Lower leg skin (tissue), 3 donors: ENCODE data around the gene MYBPC1.

Experiments
- POLR2A ChIP-seq, 2 donors: fragments of 450-650 bp; IDR thresholded peaks; one replicate each; pipeline ENCODE4 v1.6.1; 2016 to 2017; ENCODE audit warnings: antibody characterized with exemption in 2 of 2, mild to moderate bottlenecking in 1 of 2, moderate library complexity in 1 of 2
- TF ChIP-seq, protein P1 (sequence below), 3 donors: fragments of 450-650 bp; IDR thresholded peaks; one replicate each; pipeline ENCODE4 v1.5.1; 2016; ENCODE audit warnings: antibody characterized with exemption in 3 of 3, mild to moderate bottlenecking in 3 of 3, moderate library complexity in 2 of 3

DNA sequence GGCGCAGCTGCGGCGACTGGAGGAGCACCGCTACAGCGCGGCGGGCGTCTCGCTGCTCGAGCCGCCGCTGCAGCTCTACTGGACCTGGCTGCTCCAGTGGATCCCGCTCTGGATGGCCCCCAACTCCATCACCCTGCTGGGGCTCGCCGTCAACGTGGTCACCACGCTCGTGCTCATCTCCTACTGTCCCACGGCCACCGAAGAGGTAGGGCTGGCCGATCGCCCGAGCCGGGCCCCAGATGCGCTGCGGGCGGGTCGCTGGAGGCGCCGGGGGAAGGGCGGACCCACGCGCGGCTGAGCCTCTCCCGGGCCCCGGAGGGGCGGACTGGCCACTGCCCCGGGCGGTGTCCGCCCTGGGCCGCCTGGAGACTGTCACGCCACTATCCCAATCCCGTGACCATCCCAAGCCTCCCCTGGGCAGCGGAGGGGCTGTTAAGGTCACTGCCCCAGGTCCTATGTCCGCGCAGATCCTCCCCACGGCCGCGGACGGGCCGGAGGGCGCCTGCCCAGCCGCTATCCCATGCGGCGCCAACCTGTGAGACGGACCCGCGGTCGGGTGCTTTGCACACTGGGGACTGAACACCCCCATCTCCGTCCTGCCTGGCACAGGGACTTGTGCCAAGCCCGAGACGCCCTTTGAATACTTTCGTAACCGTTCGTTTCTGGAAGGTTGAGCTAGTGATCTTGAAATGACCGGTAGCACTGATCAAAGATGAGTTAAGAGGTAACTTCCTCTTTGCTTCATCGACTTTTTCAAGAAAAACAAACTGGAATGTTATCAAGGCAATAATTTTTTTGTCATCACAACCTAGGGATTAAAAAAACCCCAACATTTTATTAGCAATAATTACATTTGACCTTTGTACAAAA lies 103.4 kb downstream of the MYBPC1 start:
- TF ChIP-seq, protein P1, sequence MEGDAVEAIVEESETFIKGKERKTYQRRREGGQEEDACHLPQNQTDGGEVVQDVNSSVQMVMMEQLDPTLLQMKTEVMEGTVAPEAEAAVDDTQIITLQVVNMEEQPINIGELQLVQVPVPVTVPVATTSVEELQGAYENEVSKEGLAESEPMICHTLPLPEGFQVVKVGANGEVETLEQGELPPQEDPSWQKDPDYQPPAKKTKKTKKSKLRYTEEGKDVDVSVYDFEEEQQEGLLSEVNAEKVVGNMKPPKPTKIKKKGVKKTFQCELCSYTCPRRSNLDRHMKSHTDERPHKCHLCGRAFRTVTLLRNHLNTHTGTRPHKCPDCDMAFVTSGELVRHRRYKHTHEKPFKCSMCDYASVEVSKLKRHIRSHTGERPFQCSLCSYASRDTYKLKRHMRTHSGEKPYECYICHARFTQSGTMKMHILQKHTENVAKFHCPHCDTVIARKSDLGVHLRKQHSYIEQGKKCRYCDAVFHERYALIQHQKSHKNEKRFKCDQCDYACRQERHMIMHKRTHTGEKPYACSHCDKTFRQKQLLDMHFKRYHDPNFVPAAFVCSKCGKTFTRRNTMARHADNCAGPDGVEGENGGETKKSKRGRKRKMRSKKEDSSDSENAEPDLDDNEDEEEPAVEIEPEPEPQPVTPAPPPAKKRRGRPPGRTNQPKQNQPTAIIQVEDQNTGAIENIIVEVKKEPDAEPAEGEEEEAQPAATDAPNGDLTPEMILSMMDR (IDR thresholded peaks at IDR 0.05), result no peak
- TF ChIP-seq POLR2A (IDR thresholded peaks at IDR 0.05), result no peak
